Measurements from ENCODE around the gene MDM2.

DNA sequence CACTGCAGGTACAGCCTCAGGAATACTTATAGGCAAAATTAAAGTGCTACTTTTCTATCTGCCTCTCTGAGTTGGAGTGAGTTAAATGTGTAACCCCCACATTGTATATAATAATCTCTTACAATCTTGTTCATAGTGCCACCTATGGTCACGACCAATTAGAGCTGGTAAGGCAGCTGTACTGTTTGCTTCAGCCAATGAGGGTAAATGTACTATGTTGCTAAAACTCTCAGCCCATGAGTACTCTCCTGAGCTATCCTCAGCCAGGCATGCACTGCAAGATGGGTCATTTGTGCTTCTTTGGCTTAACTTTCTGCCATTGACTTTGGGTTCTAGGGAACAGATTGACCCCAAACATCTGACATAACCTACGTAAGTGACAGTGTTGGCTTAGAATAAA is 15.0 kb upstream of the MDM2 start:
- no peak for TF ChIP-seq EZH2phosphoT487 (IDR thresholded peaks at IDR 0.05; ENCODE audit: low read length)
- TF ChIP-seq, protein P1, sequence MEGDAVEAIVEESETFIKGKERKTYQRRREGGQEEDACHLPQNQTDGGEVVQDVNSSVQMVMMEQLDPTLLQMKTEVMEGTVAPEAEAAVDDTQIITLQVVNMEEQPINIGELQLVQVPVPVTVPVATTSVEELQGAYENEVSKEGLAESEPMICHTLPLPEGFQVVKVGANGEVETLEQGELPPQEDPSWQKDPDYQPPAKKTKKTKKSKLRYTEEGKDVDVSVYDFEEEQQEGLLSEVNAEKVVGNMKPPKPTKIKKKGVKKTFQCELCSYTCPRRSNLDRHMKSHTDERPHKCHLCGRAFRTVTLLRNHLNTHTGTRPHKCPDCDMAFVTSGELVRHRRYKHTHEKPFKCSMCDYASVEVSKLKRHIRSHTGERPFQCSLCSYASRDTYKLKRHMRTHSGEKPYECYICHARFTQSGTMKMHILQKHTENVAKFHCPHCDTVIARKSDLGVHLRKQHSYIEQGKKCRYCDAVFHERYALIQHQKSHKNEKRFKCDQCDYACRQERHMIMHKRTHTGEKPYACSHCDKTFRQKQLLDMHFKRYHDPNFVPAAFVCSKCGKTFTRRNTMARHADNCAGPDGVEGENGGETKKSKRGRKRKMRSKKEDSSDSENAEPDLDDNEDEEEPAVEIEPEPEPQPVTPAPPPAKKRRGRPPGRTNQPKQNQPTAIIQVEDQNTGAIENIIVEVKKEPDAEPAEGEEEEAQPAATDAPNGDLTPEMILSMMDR (IDR thresholded peaks at IDR 0.05; ENCODE audit: low read length): no peak
